DLD1 (cell line): ENCODE results near the gene GLT6D1.
"Not testable (repeated sequence)": the region's sequence is repeated elsewhere in the genome, so short reads cannot be mapped to it uniquely, and the experiment has no call there.

ENCODE experiments used
- in situ Hi-C: cut with HindIII; loops from 2 replicates; pipeline ENCODE4 v1.10.0; 2017; ENCODE audit warnings: low sequenced_read_pairs

The GLT6D1 gene

DNA sequence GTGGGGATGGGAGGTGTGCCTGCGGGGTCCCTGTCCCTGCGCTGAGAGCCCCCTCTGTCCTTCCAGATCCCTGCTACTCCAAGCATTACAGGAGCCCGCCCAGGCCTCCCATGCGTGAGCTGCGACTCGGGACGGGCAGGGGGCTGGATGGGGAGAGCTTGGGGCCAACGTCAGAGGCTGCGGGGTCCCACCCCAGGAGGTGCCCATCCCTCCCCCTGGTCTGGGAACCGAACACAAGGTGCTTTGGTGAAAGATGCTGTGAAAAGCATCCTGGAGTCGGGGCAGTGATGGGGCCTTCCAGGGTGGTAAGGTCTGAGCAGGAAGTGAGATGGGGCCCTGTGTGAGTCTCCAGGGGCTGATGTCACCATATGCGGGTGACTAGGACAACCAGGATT lies 26.5 kb upstream of the GLT6D1 start:
- in situ Hi-C loops = no loop called here

GRCh38 chr9:135664801-135665794 lies 25.8 kb upstream of the GLT6D1 start:
- in situ Hi-C loops = no loop called here

- in situ Hi-C loops = no loop called here
Observed at GRCh38 chr9:135664266-135664665, 24.9 kb upstream of the GLT6D1 start.

- in situ Hi-C loops = no loop called here
Observed at GRCh38 chr9:135663857-135664256, 24.5 kb upstream of the GLT6D1 start.

DNA sequence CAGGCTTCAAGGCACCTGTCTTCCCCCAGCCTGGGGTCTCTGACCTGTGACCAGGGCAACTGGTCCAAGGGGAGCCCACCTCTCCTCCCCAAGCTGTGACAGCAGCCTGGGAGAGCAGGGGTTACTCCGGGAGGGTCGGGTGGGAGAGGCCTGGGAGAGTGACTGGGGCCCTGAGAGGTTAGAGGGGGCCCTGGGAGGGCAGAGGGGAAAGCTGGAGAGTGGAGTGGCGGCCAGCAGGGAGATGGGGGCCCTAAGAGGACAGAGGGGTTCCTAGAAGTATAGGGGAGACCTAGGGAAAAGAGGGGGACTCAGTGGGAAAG lies 24.1 kb upstream of the GLT6D1 start:
- in situ Hi-C loops = no loop called here

GRCh38 chr9:135662758-135663450 lies 23.6 kb upstream of the GLT6D1 start, which contains the start of gene LCN9:
LCN9 (plus strand) TSS chr9:135663309; CDS start chr9:135663322, 13 bp downstream.
- in situ Hi-C loops = no loop called here

DNA sequence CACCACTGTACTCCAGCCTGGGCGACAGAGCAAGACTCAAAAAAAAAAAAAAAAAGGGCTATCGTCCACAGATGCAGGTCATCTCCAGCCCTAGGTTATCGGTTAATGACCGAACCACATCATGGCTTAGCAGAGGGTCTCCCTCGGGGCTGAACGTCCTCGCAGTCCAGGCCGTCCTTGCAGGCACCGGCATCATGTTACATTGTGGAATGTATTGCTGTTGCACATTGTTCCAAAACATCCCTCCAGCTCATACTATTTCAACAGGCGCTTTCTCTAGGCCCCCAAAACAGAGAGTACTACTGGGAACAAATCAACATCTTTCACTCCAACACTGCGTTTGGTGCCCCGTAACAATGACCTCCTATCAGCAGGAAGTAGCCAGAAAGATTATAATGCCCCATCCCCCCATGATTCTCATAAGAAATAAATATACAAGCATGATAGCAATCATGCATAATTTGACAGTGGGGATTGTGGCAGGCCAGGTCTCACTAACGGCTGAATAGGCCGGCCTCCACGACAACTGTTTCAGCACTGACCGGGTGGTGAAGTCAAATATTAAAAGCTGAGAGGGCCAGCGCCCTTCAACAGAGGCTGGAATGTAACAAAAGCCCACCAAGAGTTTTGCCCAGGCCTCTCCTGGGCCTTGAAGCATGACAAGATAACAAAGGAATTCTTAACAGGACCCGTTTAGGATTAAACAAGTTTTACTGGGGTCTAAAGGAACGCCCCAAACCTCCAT lies 22.6 kb upstream of the GLT6D1 start:
- in situ Hi-C loops = no loop called here

- in situ Hi-C loops = no loop called here
Observed at GRCh38 chr9:135660407-135660806, 21.1 kb upstream of the GLT6D1 start.

DNA sequence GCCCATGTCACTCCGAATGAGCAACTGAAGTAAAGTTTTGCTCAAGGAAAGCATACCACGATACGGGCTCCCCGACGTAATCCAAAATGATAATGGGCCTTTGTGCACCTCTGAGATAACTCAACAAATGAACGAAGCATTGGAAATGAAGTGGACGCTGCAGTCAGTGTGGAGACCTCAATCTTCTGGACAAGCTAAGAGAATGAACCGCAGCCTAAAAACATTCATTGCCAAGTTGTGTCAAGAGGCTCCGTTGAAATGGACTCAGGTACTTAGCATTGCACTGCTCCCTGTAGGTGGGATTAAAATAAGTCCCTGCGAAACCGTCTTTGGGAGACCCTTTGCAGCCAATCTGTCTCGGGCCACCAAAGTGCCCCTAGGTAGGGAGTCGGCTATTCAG lies 19.9 kb upstream of the GLT6D1 start:
- in situ Hi-C loops = no loop called here

DNA sequence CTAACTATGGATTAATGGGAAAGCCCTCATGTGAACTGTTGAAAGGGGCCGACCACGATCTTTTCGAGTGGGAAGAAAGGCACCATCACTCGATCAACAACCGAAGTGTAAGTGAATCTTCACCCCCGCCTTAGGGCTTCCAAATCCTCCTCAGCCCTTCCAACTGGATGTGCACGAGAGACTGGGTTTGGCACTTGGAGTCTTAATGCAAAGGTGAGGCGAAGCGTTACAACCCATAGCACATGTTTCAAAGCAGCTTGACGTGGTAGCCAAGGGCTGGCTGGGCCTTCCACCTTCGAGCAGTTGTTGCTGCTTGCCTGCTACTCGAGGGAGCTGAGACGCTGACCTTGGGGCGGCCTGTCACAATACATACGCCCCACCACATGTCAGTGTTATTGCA lies 18.1 kb upstream of the GLT6D1 start:
- in situ Hi-C loops = no loop called here

- in situ Hi-C loops = no loop called here
Observed at GRCh38 chr9:135655317-135655716, 16.0 kb upstream of the GLT6D1 start.

GRCh38 chr9:135650408-135650807 lies 11.1 kb upstream of the GLT6D1 start:
- in situ Hi-C loops = no loop called here

GRCh38 chr9:135649508-135649907 lies 10.2 kb upstream of the GLT6D1 start:
- in situ Hi-C loops = no loop called here

DNA sequence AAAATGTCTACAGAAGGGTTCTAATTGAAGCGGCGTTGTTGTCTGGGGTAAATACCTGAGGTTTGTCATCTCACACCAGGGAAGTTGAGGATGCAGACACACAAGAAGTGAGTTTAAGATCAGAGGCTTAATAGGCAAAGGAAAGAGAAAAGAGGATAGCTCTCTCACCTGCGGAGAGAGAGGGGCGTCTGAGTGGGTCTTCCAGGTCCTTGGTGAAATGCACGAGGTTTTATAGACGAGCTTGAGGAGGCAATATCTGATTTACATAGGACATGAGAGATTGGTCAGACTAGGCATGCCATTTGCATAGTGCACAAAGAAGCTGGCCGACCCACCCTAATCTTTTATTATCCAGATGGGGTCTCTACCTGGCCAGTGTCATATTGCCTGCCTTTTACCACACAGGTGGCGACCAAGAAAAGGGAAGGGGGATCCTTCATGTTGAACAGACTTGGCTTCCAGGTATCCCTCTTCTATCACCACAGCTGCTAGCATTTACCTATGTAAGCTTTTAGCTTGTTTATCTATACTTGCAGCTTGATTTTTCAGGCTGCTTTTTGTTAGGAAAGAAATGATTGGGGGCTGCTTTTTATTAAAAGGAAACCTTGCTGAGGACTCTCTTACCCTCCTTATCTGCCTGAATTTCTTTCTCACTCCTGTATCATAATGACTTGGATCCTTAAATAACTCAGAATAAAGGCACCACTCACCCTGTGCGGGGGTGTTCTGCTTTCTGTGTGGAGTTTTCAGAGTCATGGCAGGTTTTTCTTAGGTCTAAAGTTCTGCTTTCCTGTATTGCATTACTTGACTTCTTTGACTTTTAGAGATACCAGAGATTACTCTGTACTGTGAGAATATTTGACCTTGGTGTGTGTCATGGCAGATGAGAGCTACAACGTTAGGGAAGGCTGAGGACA lies 9.4 kb upstream of the GLT6D1 start:
- in situ Hi-C loops = no loop called here

DNA sequence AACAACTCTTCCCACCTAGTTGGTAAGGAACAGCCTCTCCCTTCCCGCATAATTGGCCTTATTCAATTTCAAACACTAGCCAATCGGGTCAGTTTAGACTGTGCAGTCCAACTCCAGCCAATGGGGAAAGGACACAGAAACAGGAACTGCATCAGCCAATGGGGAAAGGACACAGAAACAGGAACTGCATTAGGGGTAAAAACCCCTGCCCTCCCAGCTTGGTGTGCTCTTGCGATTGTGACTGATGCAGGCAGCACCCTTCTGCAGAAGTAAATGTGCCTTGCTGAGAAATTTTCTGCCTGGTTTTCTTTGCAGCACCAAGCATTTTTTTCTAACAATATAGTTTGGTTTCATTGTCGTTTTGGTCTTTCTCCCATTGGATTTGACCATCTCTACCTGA lies 8.5 kb upstream of the GLT6D1 start:
- in situ Hi-C loops = no loop called here

DNA sequence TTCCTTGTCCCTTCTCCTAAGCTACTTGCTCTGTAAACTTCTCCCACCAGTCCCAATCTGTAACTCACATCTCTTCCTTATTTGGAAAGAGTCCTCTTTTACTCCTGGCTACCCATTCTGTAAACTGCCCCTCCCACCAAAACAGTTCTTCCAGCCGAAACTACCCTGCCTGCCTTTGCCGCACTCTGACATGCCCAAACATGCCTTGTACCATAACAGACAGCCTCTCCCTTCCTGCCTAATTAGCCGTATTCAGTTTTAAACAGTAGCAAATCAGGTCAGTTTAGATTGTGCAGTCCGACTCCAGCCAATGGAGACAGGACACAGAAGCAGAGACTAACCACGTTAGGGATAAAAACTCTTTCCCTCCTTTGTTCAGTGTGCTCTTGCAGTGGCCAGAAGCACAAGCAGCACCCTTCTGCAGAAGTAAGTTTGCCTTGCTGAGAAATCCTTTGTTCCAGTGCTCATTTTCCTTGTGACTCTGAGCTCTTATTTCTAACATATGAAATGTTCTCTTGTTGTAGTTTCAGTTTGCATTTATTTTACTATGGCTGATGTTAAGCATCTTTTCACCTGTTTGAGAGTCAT lies 5.4 kb upstream of the GLT6D1 start:
- in situ Hi-C loops = no loop called here

DNA sequence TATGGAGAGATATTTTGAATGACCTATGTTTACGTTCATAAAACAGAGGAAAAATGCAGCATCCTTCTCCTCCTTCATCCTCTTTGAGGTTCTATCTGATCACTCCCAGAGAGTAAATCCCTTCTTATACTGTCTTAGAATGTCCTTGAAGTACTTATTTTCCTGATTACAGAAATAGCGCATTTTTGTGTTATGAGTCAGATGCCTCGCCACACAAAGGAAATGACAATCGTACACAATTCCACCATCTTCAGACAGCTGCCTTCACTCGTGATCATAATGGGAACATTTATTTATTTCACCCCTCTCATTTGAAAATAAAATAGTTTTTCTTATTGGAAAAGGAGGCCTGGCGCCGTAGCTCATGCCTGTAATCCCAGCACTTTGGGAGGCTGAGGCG lies 2.4 kb upstream of the GLT6D1 start:
- in situ Hi-C loops = no loop called here

DNA sequence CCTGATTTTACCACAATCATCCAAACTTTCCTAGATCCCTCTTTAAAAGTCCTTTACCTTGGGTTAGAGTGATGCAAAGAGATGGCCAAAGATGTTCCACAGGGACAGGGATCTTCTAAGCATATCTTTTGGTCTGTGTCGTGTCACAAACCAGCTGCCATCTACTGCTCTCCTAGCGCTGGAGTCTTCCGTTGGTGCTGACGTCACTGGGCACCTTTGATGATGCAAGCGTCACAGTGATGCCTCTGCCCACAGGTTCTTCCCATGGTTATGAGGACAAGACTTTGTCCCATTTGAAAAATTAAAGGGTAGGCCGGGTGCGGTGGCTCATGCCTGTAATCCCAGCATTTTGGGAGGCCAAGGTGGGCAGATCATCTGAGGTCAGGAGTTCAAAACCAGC lies 1.7 kb upstream of the GLT6D1 start:
- in situ Hi-C loops = no loop called here

GRCh38 chr9:135636930-135637530 lies 2.3 kb downstream of the GLT6D1 start:
- in situ Hi-C loops = not testable (repeated sequence)

GRCh38 chr9:135632841-135633240 lies 6.5 kb downstream of the GLT6D1 start:
- in situ Hi-C loops = no loop called here
